GM12801 (cell line): Measurements from ENCODE around the gene CEP350.

Experiments used
- CTCF ChIP-seq: IDR thresholded peaks from one replicate; pipeline ENCODE4 v1.5.1; 2011; ENCODE audit warnings: control low read depth; ENCODE audit not compliant: insufficient read length; ENCODE audit errors: extremely low read depth

The CEP350 gene

GRCh38 chr1:180097326-180097605 lies 142.7 kb downstream of the CEP350 start:
- no peak for TF ChIP-seq CTCF

- TF ChIP-seq CTCF: no peak
These were observed 146.8 kb downstream of the CEP350 start for GRCh38 chr1:180101411-180101810.

GRCh38 chr1:180103819-180104218 lies 149.2 kb downstream of the CEP350 start:
- TF ChIP-seq CTCF: no peak

- TF ChIP-seq CTCF: no peak
These were observed 157.5 kb downstream of the CEP350 start for GRCh38 chr1:180112091-180112490.

- TF ChIP-seq CTCF: no peak
These were observed 158.5 kb downstream of the CEP350 start for GRCh38 chr1:180112984-180113647.

GRCh38 chr1:180114396-180114945 lies 159.9 kb downstream of the CEP350 start:
- TF ChIP-seq CTCF: no peak

- TF ChIP-seq CTCF: no peak
These were observed 162.6 kb downstream of the CEP350 start for GRCh38 chr1:180116964-180117763.
